Lung microvascular endothelial cell (primary cell): Measurements from ENCODE around the gene XXYLT1. TPM values are rescaled to one million over a fixed set of nuclear protein-coding genes. Genes with fewer than 3 reads are reported as not detected.
A peak's percentile ranks its signal among the peaks of the same experiment; 100 is the strongest.
"Not testable (repeated sequence)": the region's sequence is repeated elsewhere in the genome, so short reads cannot be mapped to it uniquely, and the experiment has no call there.

ENCODE experiments used
- DNase-seq, 2 donors: peaks; one replicate each; pipeline versions ENCODE4 v3.0.0 to v3.0.0-alpha.2; 2010; ENCODE audit warnings: low read depth in 2 of 2
- total RNA-seq: library from RNA; depleted of rRNA; stranded (reverse); fragments of >200 nt; gene quantifications from 2 replicates; pipeline ENCODE4 v1.2.1, GENCODE V29; 2014

XXYLT1 gene
- total RNA-seq, 1 donor from 2014 or later, result 24.6 TPM

GRCh38 chr3:195186710-195187047, 84.3 kb downstream of the XXYLT1 start:
- DNase-seq, result not testable (repeated sequence)

- no peak for DNase-seq
These were observed 84.8 kb downstream of the XXYLT1 start for GRCh38 chr3:195186041-195186709.

- DNase-seq, result no peak
These were observed 85.4 kb downstream of the XXYLT1 start for GRCh38 chr3:195185583-195185982.

GRCh38 chr3:195184716-195185421, 86.1 kb downstream of the XXYLT1 start:
- DNase-seq, result no peak

GRCh38 chr3:195183071-195183776, 87.7 kb downstream of the XXYLT1 start:
- peak in 1 of 2 donors; percentile 82 for DNase-seq

GRCh38 chr3:195182470-195182795, 88.5 kb downstream of the XXYLT1 start:
- DNase-seq, result peak; percentile 45 to 91

- no peak for DNase-seq
These were observed 89.1 kb downstream of the XXYLT1 start for GRCh38 chr3:195181741-195182469.

- no peak for DNase-seq
These were observed 89.9 kb downstream of the XXYLT1 start for GRCh38 chr3:195181113-195181498.

- DNase-seq, result peak in 1 of 2 donors; percentile 53
These were observed 90.4 kb downstream of the XXYLT1 start for GRCh38 chr3:195180490-195181112.

GRCh38 chr3:195179776-195180489, 91.0 kb downstream of the XXYLT1 start:
- peak in 1 of 2 donors; percentile 32 for DNase-seq

GRCh38 chr3:195178124-195178910, 92.6 kb downstream of the XXYLT1 start:
- peak; percentile 48 to 51 for DNase-seq

- no peak for DNase-seq
These were observed 93.4 kb downstream of the XXYLT1 start for GRCh38 chr3:195177422-195178123.

- DNase-seq, result no peak
These were observed 94.2 kb downstream of the XXYLT1 start for GRCh38 chr3:195176776-195177175.

GRCh38 chr3:195175476-195176337, 95.3 kb downstream of the XXYLT1 start:
- no peak for DNase-seq

- DNase-seq, result no peak
These were observed 95.9 kb downstream of the XXYLT1 start for GRCh38 chr3:195175076-195175475.

- peak; percentile 49 to 54 for DNase-seq
These were observed 97.3 kb downstream of the XXYLT1 start for GRCh38 chr3:195173657-195174056.

- no peak for DNase-seq
These were observed 98.1 kb downstream of the XXYLT1 start for GRCh38 chr3:195172896-195173295.

GRCh38 chr3:195172039-195172684, 98.8 kb downstream of the XXYLT1 start:
- DNase-seq, result peak in 1 of 2 donors; percentile 54
